Measurements from ENCODE around the gene SPATA31A3. TPM values are rescaled to one million over a fixed set of nuclear protein-coding genes. Genes with fewer than 3 reads are reported as not detected.
"Not testable (repeated sequence)": the region's sequence is repeated elsewhere in the genome, so short reads cannot be mapped to it uniquely, and the experiment has no call there.

SPATA31A3 gene
- total RNA-seq = not detected
- long read RNA-seq = 0 reads

DNA sequence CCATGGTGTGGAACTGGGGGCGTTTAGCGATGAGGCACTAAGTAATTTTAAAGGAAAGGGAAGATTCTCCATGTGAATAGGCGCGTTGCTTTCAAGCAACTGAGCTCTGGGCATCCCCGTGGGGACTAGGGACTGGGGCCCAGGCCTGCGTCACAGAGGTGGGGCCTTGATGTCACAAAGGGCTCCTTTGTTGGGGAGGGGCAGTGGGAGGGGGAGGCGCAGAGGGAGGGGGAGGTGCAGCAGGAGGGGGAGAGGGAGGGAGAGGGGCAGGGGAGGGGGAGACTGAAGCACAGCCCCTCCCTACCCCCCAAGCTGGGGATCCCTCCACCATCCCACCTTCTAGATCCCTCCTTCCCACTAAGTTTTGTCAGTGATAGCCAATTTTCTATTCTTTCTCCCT lies at the start of gene SPATA31A3:
SPATA31A3 (minus strand) TSS at position 101 of the 400 bp plus-strand sequence; CDS start at position 72, 29 bp downstream.
- not testable (repeated sequence) for DNase-seq (ENCODE audit: low spot score)

- not testable (repeated sequence) for DNase-seq (ENCODE audit: low spot score)
These were observed 39.8 kb downstream of the SPATA31A3 start for GRCh38 chr9:66952576-66952975.

DNA sequence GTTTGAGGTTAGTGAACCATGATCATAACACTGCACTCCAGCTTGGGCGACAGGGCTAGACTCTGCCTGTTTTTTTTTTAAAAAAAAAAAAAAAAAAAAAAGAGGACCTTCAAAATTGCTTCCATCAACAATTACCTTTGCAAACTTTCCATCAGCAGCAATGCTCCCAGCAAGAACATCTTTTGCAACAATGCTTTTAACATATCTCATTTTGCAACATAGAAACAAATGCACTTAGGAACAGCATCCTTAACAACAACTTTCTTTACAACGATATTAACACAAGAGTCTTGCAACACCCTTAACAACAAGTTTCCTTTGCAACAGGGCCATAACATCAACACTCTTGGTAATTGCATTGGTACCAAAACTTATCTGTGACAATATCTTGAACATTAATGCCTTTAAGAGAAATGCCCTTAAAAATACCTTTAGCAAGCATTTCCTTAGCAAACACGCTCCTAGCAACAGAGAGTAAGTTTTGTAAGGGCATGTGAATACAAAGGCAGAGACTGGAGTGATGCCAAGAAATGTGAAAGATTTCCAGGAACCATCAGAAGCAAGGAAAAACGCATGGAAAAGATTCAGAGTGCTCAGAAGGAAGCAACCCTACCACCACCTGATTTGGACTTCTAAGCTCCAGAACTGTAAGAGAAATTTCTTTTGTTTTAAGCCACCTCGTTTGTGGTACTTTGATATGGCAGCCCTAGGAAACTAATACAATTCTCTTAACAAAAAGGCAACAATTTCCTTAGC lies 49.8 kb downstream of the SPATA31A3 start:
- not testable (repeated sequence) for DNase-seq (ENCODE audit: low spot score)

DNA sequence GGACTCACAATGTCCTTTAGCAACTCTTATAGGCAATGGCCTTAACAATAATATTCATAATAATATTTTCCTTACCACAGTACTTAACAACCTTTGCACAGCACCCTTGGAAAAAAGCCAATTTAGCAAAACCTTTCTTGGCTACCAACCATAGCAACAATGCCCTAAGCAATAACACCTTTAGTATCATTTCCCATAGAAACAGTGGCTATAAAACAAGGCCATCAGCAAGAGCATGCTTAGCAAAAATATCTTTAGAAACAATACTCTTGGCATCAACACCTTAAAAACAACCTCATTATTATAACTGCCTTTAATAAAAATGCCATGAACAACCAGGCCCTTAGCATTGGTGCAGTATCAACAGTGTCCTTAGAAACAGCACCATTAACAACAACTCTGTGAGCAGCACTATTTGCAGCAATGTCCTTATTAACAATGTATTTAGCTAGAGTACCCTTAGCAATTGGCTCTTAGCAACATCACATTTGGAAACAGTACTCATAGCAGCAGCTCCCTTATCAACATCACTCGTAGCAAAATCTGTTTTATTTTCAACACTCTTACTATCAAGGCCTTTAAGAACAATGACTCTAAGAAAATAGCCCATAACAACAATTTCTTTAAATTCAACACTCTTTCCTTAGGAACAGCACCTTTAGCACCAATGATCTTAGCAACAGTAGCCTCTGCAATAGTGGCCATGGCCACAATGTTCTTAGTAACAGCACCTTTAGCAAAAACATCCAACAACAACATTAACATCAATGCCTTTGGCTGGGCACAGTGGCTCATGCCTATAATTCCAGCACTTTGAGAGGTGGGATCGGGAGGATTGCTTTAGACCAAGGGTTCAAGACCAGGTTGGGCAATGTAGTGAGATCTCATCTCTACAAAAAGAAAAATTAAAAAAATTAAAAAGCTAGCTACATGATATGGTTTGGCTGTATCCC lies 52.2 kb downstream of the SPATA31A3 start:
- DNase-seq (ENCODE audit: low spot score) = not testable (repeated sequence)

DNA sequence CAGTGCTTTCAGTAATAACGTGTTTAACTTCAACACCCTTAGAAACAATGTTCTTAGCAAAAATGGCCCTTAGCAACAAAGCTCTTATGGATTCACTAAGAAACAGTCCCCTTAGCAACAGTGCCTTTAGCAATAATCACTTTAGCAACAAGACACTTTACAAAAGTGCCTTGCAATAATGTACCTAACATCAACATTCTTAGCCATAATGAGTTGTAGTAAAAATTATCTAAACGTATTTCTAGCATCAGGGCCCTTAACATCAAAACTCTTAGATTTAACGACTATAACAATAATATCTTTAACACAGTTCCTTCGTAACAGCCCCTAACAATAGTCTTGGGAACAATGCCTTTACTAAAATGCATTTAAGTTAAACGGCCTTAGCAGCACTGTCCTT lies 54.0 kb downstream of the SPATA31A3 start:
- not testable (repeated sequence) for DNase-seq (ENCODE audit: low spot score)

DNA sequence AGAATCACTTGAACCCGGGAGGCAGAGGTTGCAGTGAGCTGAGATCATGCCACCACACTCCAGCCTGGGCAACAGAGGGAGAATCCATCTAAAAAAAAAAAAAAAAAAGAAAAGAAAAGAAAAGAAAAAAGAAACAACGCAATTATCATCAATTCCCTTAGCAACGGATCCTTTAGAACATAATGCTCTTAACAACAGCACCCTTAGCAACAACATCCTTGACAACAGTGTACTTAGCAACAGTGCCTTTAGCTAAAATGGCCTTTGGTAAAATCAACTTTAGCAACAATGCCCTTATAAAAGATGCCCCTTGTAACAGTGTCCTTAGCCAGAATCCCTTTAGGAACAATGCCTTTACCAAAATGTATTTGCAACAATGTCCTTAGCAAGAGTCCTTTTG lies 54.7 kb downstream of the SPATA31A3 start:
- not testable (repeated sequence) for DNase-seq (ENCODE audit: low spot score)

Other genes starting within 250 kb of the SPATA31A3 start
- 3.1 TPM for gene ZNF658, start 91.8 kb downstream of the SPATA31A3 start, total RNA-seq

Measured in mesenteric fat pad (tissue), 1 donor.